IPS DF 6.9 (cell line): Measurements from ENCODE around the gene MED16.
"Not testable (repeated sequence)": the region's sequence is repeated elsewhere in the genome, so short reads cannot be mapped to it uniquely, and the experiment has no call there.

Source experiments
- DNase-seq: peaks from one replicate; pipeline ENCODE4 v3.0.0-alpha.2; 2013; ENCODE audit warnings: low read depth, low spot score
- H3K27ac ChIP-seq: one replicate; pipeline ENCODE4 v1.5.1; 2013; ENCODE audit warnings: low read length, control low read depth
- H3K27me3 ChIP-seq: 2 replicates; pipeline ENCODE4 v1.6.1; 2013; ENCODE audit warnings: mild to moderate bottlenecking, low read length; ENCODE audit not compliant: control insufficient read depth, insufficient read depth
- H3K36me3 ChIP-seq: 2 replicates; pipeline ENCODE4 v1.6.1; 2013; ENCODE audit warnings: low read length; ENCODE audit not compliant: control insufficient read depth, insufficient read depth
- H3K4me1 ChIP-seq: 2 replicates; pipeline ENCODE4 v1.6.1; 2013; ENCODE audit warnings: low read length; ENCODE audit not compliant: control insufficient read depth, insufficient read depth
- H3K4me3 ChIP-seq: 2 replicates; pipeline ENCODE4 v1.5.1; 2013; ENCODE audit warnings: mild to moderate bottlenecking, low read length
- H3K9me3 ChIP-seq: 2 replicates; pipeline ENCODE4 v1.6.1; 2013; ENCODE audit warnings: low read length, inconsistent platforms; ENCODE audit not compliant: control insufficient read depth, insufficient read depth
- WGBS: extraction: QIAGEN DNeasy Blood & Tissue Kit; methylation state at CpG from one replicate; pipeline ENCODE4 v1.1.7; 2013; ENCODE audit warnings: mixed read lengths, missing lambda C conversion rate; ENCODE audit not compliant: insufficient read length, insufficient coverage; 5-methylcytosine and 5-hydroxymethylcytosine counted together

MED16 gene

GRCh38 chr19:850979-851335, 42.0 kb downstream of the MED16 start:
- H3K4me1 ChIP-seq = no peaks in the 10 kb centered on the region; the same call in 1 of the 2 replicates
- no peak for DNase-seq
- H3K9me3 ChIP-seq = no peaks in the 10 kb centered on the region
- no peaks in the 10 kb centered on the region for H3K27me3 ChIP-seq
- no CpG with 5 or more reads among the region's 13 CpGs for WGBS
- no peak overlapping the region for H3K27ac ChIP-seq
- no peaks in the 10 kb centered on the region; the same call in 1 of the 2 replicates for H3K36me3 ChIP-seq
- no peak overlapping the region for H3K4me3 ChIP-seq

DNA sequence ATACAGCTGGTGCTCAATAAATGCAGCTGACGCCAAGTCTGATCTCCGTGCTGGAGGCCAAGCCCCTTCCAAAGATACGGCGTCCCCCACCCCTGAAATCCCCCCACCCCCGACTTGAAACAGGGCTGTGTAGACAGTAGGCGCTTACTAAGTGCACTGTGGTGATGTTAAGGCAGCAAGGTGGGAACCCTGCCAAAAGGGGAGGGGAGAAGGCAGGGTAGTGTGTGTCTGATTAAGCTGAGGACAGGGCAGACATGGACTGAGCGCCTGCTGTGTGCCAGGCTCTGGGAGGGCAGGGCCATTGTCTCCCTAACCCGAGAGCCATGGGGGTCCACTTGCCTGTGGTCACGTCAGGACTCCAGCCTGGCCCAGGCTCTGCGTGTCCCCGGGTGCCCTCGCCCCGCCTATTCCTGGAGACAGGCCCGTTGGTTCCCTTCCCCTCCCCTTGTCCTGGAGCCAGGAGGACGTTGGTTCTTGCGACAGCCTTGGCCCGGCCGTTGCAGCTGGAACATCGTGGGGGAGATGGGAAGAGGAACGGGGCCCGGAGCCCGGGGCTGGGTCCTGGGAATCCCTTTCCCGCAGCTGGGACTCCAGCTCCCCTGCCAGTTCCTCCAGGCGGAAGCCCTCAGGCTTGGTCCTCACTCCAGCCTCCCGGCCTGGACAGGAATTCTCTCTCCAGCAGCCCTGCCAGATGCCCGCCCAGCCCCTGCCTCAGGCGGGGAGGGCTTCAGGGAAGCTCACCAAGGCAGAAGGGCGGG, 42.6 kb downstream of the MED16 start:
- Histone ChIP-seq H3K27ac (no peak overlapping the region), H3K27me3 (no peaks in the 10 kb centered on the region), H3K4me3 (no peak overlapping the region), H3K9me3 (no peaks in the 10 kb centered on the region), H3K4me1 (no peaks in the 10 kb centered on the region; the same call in 1 of the 2 replicates), H3K36me3 (no peaks in the 10 kb centered on the region; the same call in 1 of the 2 replicates)
- no peak for DNase-seq
- WGBS = no CpG with 5 or more reads among the region's 28 CpGs

GRCh38 chr19:849195-849594, 43.8 kb downstream of the MED16 start:
- H3K4me3 ChIP-seq, H3K4me1 ChIP-seq, H3K27me3 ChIP-seq, H3K27ac ChIP-seq, H3K9me3 ChIP-seq, DNase-seq, H3K36me3 ChIP-seq: not testable (repeated sequence)
- no CpG with 5 or more reads among the region's 8 CpGs for WGBS

- Histone ChIP-seq H3K4me1 (no peaks in the 10 kb centered on the region; the same call in 1 of the 2 replicates), H3K9me3 (no peaks in the 10 kb centered on the region), H3K27me3 (peaks cover 2% of the 10 kb centered on the region; the same call in 1 of the 2 replicates), H3K36me3 (no peaks in the 10 kb centered on the region; the same call in 1 of the 2 replicates), H3K27ac (no peak overlapping the region), H3K4me3 (no peak overlapping the region)
- no peak for DNase-seq
- no CpG with 5 or more reads among the region's 12 CpGs for WGBS
Observed at GRCh38 chr19:848386-848921, 44.5 kb downstream of the MED16 start.

DNA sequence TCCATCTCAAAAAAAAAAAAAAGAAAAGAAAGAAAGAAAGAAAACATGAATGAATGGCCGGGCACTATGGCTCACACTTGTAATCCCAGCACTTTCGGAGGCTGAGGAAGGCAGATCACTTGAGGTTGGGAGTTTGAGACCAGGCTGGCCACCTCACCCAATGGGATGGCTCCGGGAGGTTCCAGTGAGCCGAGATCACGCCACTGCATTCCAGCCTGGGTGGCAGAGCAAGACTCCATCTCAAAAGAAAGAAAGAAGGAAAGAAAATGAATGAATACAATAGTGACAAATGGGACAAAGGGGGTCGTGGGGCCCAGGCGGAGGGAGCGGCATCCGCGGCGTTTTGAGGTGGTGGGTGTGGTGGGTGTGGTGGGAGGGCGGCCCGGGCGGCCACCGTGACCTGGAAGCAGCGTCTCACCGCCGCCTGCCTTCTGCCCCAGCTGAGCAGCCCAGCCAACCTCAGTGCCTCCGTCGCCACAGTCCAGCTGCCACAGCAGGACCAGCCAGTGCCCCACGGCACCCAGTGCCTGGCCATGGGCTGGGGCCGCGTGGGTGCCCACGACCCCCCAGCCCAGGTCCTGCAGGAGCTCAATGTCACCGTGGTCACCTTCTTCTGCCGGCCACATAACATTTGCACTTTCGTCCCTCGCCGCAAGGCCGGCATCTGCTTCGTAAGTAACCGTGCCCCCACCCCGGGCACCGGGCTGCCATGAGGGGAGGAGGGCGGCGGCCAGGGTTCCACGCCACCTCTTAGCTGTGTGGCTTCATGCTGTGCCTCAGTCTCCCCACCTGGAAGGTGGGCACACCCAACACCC, 47.1 kb downstream of the MED16 start:
- no peak for DNase-seq
- no peak overlapping the region for H3K4me3 ChIP-seq

GRCh38 chr19:844546-844971, 48.4 kb downstream of the MED16 start:
- H3K4me1 ChIP-seq = peaks cover 1% of the 10 kb centered on the region; the same call in 1 of the 2 replicates
- no peak overlapping the region for H3K27ac ChIP-seq
- DNase-seq = no peak
- H3K4me3 ChIP-seq = no peak overlapping the region
- H3K27me3 ChIP-seq = peaks cover 4% of the 10 kb centered on the region; the same call in 1 of the 2 replicates
- H3K36me3 ChIP-seq = no peaks in the 10 kb centered on the region
- no peaks in the 10 kb centered on the region for H3K9me3 ChIP-seq
- no CpG with 5 or more reads among the region's 11 CpGs for WGBS

More for the DNA sequence above, 47.1 kb downstream of the MED16 start:
- Histone ChIP-seq H3K36me3 (no peaks in the 10 kb centered on the region), H3K27me3 (peaks cover 4% of the 10 kb centered on the region; the same call in 1 of the 2 replicates), H3K27ac (no peak overlapping the region), H3K9me3 (no peaks in the 10 kb centered on the region), H3K4me1 (peaks cover 1% of the 10 kb centered on the region; the same call in 1 of the 2 replicates)
- WGBS = no CpG with 5 or more reads among the region's 37 CpGs

GRCh38 chr19:843836-844545, 49.0 kb downstream of the MED16 start:
- peak overlapping the region; percentile 27; the same call in 1 of the 2 replicates for H3K4me3 ChIP-seq
- DNase-seq = no peak
- H3K27ac ChIP-seq = no peak overlapping the region
- peaks cover 1% of the 10 kb centered on the region; the same call in 1 of the 2 replicates for H3K4me1 ChIP-seq
- H3K36me3 ChIP-seq = no peaks in the 10 kb centered on the region
- peaks cover 4% of the 10 kb centered on the region; the same call in 1 of the 2 replicates for H3K27me3 ChIP-seq
- WGBS = no CpG with 5 or more reads among the region's 70 CpGs
- H3K9me3 ChIP-seq = no peaks in the 10 kb centered on the region

- Histone ChIP-seq H3K4me3 (peak overlapping the region; percentile 27; the same call in 1 of the 2 replicates), H3K27me3 (peaks cover 4% of the 10 kb centered on the region; the same call in 1 of the 2 replicates), H3K27ac (no peak overlapping the region), H3K9me3 (no peaks in the 10 kb centered on the region), H3K36me3 (no peaks in the 10 kb centered on the region), H3K4me1 (peaks cover 1% of the 10 kb centered on the region; the same call in 1 of the 2 replicates)
- WGBS = no CpG with 5 or more reads among the region's 46 CpGs
- no peak for DNase-seq
Observed at GRCh38 chr19:843180-843835, 49.7 kb downstream of the MED16 start.

GRCh38 chr19:842802-843179, 50.2 kb downstream of the MED16 start:
- not testable (repeated sequence) for H3K27ac ChIP-seq, DNase-seq, H3K9me3 ChIP-seq, H3K4me1 ChIP-seq, H3K4me3 ChIP-seq, H3K36me3 ChIP-seq, H3K27me3 ChIP-seq
- no CpG with 5 or more reads among the region's 7 CpGs for WGBS
